CD14-positive monocyte (primary cell): ENCODE results near the gene TIRAP. TPM values are rescaled to one million over a fixed set of nuclear protein-coding genes. Genes with fewer than 3 reads are reported as not detected.

Source experiments
- DNase-seq, 3 donors: peaks; one replicate each; pipeline ENCODE4 v3.0.0-alpha.2; 2011 to 2022
- H2AFZ ChIP-seq: 2 replicates; pipeline ENCODE4 v1.6.0; 2012; ENCODE audit warnings: mild to moderate bottlenecking, low read depth, low read length, inconsistent platforms; ENCODE audit not compliant: insufficient read depth, poor library complexity, severe bottlenecking
- H3K27ac ChIP-seq, 2 donors: 1 replicate in 1 of 2; 2 replicates in 1 of 2; pipeline ENCODE4 v1.5.1; 2012 to 2013; ENCODE audit warnings: low read length in 2 of 2, control low read depth in 1 of 2, inconsistent platforms in 1 of 2, low read depth in 1 of 2, mild to moderate bottlenecking in 1 of 2
- H3K27me3 ChIP-seq, 2 donors: one replicate each; pipeline versions ENCODE4 v1.6.0 to v1.6.1; 2011 to 2013; ENCODE audit warnings: low read length in 2 of 2; ENCODE audit not compliant: control insufficient read depth in 2 of 2, insufficient read depth in 2 of 2
- H3K36me3 ChIP-seq, 2 donors: replicated peaks in 1 of 2; 1 replicate in 1 of 2; 2 replicates in 1 of 2; pipeline versions ENCODE4 v1.5.1 to v1.6.1; 2012 to 2013; ENCODE audit warnings: low read length in 2 of 2, control low read depth in 1 of 2, inconsistent platforms in 1 of 2, mild to moderate bottlenecking in 1 of 2; ENCODE audit not compliant: insufficient read depth in 2 of 2, control insufficient read depth in 1 of 2
- H3K4me1 ChIP-seq, 2 donors: 1 replicate in 1 of 2; 2 replicates in 1 of 2; pipeline versions ENCODE4 v1.5.1 to v1.6.1; 2012 to 2013; ENCODE audit warnings: low read length in 2 of 2, control low read depth in 1 of 2, inconsistent platforms in 1 of 2, mild to moderate bottlenecking in 1 of 2, moderate library complexity in 1 of 2; ENCODE audit not compliant: insufficient read depth in 2 of 2, control insufficient read depth in 1 of 2
- H3K4me2 ChIP-seq: replicated peaks from 2 replicates; pipeline ENCODE3; 2012; ENCODE audit warnings: low read length, moderate library complexity, mild to moderate bottlenecking; ENCODE audit not compliant: poor library complexity, severe bottlenecking; ENCODE audit errors: extremely low read depth
- H3K4me3 ChIP-seq, 3 experiments: fragments of 200-600 bp in 1 of 3; sonication (generic) in 1 of 3; replicated peaks in 1 of 3; 1 replicate in 2 of 3; 2 replicates in 1 of 3; pipeline ENCODE4 v1.5.1; 2011 to 2013; ENCODE audit warnings: low read length in 3 of 3, mild to moderate bottlenecking in 3 of 3, control low read depth in 2 of 3, low read depth in 2 of 3, inconsistent platforms in 1 of 3, moderate library complexity in 1 of 3
- H3K79me2 ChIP-seq: 2 replicates; pipeline ENCODE4 v1.6.0; 2012; ENCODE audit warnings: mild to moderate bottlenecking, control low read depth, inconsistent platforms, low read length, moderate library complexity; ENCODE audit not compliant: insufficient read depth
- H3K9ac ChIP-seq: 2 replicates; pipeline ENCODE4 v1.6.0; 2017; ENCODE audit warnings: low read length, mild to moderate bottlenecking; ENCODE audit not compliant: insufficient read depth, poor library complexity, severe bottlenecking
- H3K9me3 ChIP-seq, 2 donors: replicated peaks in 1 of 2; 1 replicate in 1 of 2; 2 replicates in 1 of 2; pipeline versions ENCODE4 v1.5.1 to v1.6.1; 2012 to 2013; ENCODE audit warnings: low read length in 2 of 2, control low read depth in 1 of 2; ENCODE audit not compliant: control insufficient read depth in 1 of 2, insufficient read depth in 1 of 2
- H4K20me1 ChIP-seq: 2 replicates; pipeline ENCODE4 v1.6.0; 2012; ENCODE audit warnings: mild to moderate bottlenecking, low read length, control low read depth, moderate library complexity; ENCODE audit not compliant: insufficient read depth
- H3K27ac Mint-ChIP-seq, 7 donors: one replicate each; pipeline ENCODE4 v1.8.0; 2020; ENCODE audit warnings: mild to moderate bottlenecking in 7 of 7, mixed read lengths in 7 of 7, moderate library complexity in 6 of 7, inconsistent platforms in 2 of 7
- H3K27me3 Mint-ChIP-seq, 3 donors: one replicate each; pipeline ENCODE4 v1.8.0; 2021 to 2022; ENCODE audit warnings: low read depth in 3 of 3, mild to moderate bottlenecking in 3 of 3, mixed read lengths in 3 of 3, moderate library complexity in 3 of 3, inconsistent platforms in 1 of 3
- H3K36me3 Mint-ChIP-seq, 2 donors: one replicate each; pipeline ENCODE4 v1.8.0; 2020; ENCODE audit warnings: mixed read lengths in 2 of 2, inconsistent platforms in 1 of 2, mild to moderate bottlenecking in 1 of 2
- H3K4me1 Mint-ChIP-seq: one replicate; pipeline ENCODE4 v1.8.0; 2020; ENCODE audit warnings: mild to moderate bottlenecking, mixed read lengths
- H3K4me3 Mint-ChIP-seq, 2 donors: one replicate each; pipeline ENCODE4 v1.8.0; 2020; ENCODE audit warnings: mild to moderate bottlenecking in 2 of 2, mixed read lengths in 2 of 2, moderate library complexity in 1 of 2
- H3K9me3 Mint-ChIP-seq, 7 donors: one replicate each; pipeline ENCODE4 v1.8.0; 2020 to 2022; ENCODE audit warnings: mixed read lengths in 7 of 7, mild to moderate bottlenecking in 6 of 7, moderate library complexity in 6 of 7, inconsistent platforms in 2 of 7
- CTCF ChIP-seq: fragments of 200-600 bp; IDR thresholded peaks from one replicate; pipeline ENCODE4 v1.8.0; 2022; ENCODE audit warnings: antibody characterized with exemption, mild to moderate bottlenecking
- WGBS: methylation state at CpG from one replicate; pipeline ENCODE4 v1.1.5; 2013; ENCODE audit warnings: missing lambda C conversion rate; ENCODE audit not compliant: insufficient coverage; 5-methylcytosine and 5-hydroxymethylcytosine counted together
- intact Hi-C, 2 donors: fragments of 100-400 bp; cut with micrococcal nuclease; formaldehyde crosslinking; loops; one replicate each; pipeline versions ENCODE4 v1.15.0 to v1.15.1; 2023
- polyA plus RNA-seq, 3 donors: library from polyadenylated mRNA; depleted of rRNA in 1 of 3; unstranded in 2 of 3; stranded (reverse) in 1 of 3; fragments of 300-500 nt in 2 of 3; fragments of >200 nt in 1 of 3; fragmentation: Illumina TruSeq in 2 of 3; gene quantifications; 1 replicate in 2 of 3; 2 replicates in 1 of 3; pipeline ENCODE4 v1.2.3, GENCODE V29; 2012 to 2021

Gene TIRAP
- polyA plus RNA-seq, 3 donors: 7.0 to 13.8 (median 11.1) TPM

- no peaks in the 10 kb centered on the region for H3K9me3 Mint-ChIP-seq
- Histone ChIP-seq H3K79me2 (peaks cover 6% of the 10 kb centered on the region), H3K9ac (no peak overlapping the region), H3K27ac (no peak overlapping the region), H3K4me2 (no peak overlapping the region), H3K4me3 (no peak overlapping the region), H3K4me1 (peaks cover 38 to 39% of the 10 kb centered on the region in 2 donors), H4K20me1 (peaks cover 9% of the 10 kb centered on the region), H3K27me3 (no peaks in the 10 kb centered on the region), H3K9me3 (no peaks in the 10 kb centered on the region), H3K36me3 (peaks cover 50 to 78% of the 10 kb centered on the region in 2 donors), H2AFZ (no peak overlapping the region)
- H3K27me3 Mint-ChIP-seq: peaks cover 0 to 9% (median 5%) of the 10 kb centered on the region in 3 donors
- no peak for DNase-seq
- peaks cover 46% of the 10 kb centered on the region for H3K4me1 Mint-ChIP-seq
- intact Hi-C loops: no loop called here
- H3K4me3 Mint-ChIP-seq: no peak overlapping the region
- no peak for TF ChIP-seq CTCF
- H3K27ac Mint-ChIP-seq: peak overlapping the region in 2 of 7 donors; percentile 12 to 43
- peaks cover 78 to 86% of the 10 kb centered on the region in 2 donors for H3K36me3 Mint-ChIP-seq
- WGBS: 60% methylated on average over 3 of the region's 7 CpGs
Measured at GRCh38 chr11:126340960-126341606, 58.2 kb downstream of the TIRAP start.

- H3K36me3 ChIP-seq: peaks cover 50 to 78% of the 10 kb centered on the region in 2 donors
- no peak overlapping the region for H3K4me3 ChIP-seq
- H3K79me2 ChIP-seq: peaks cover 9% of the 10 kb centered on the region
- TF ChIP-seq CTCF: no peak
- H3K27ac ChIP-seq: no peak overlapping the region
- H3K4me1 Mint-ChIP-seq: peaks cover 46% of the 10 kb centered on the region
- H3K9me3 Mint-ChIP-seq: no peaks in the 10 kb centered on the region
- H3K27me3 ChIP-seq: no peaks in the 10 kb centered on the region
- no peak overlapping the region for H3K9ac ChIP-seq
- peaks cover 38 to 39% of the 10 kb centered on the region in 2 donors for H3K4me1 ChIP-seq
- DNase-seq: peak in 1 of 3 donors; percentile 28
- peak overlapping the region in 2 of 7 donors; percentile 8 to 22 for H3K27ac Mint-ChIP-seq
- no peak overlapping the region for H3K4me3 Mint-ChIP-seq
- no peak overlapping the region for H2AFZ ChIP-seq
- H4K20me1 ChIP-seq: peaks cover 9% of the 10 kb centered on the region
- H3K9me3 ChIP-seq: no peaks in the 10 kb centered on the region
- peaks cover 0 to 9% (median 2%) of the 10 kb centered on the region in 3 donors for H3K27me3 Mint-ChIP-seq
- 24% methylated on average over 3 of the region's 3 CpGs for WGBS
- no peak overlapping the region for H3K4me2 ChIP-seq
- intact Hi-C loops: no loop called here
- peaks cover 79 to 91% of the 10 kb centered on the region in 2 donors for H3K36me3 Mint-ChIP-seq
Measured at GRCh38 chr11:126341760-126342161, 58.9 kb downstream of the TIRAP start.
